B cell (primary cell): ENCODE measurements around the gene MYLK4. TPM values are rescaled to one million over a fixed set of nuclear protein-coding genes. Genes with fewer than 3 reads are reported as not detected.

Experiments
- ATAC-seq: fragments of 200-7000 bp; cut with Tn5 transposase; one replicate; pipeline ENCODE4 v1.10.0; 2021; ENCODE audit warnings: low read depth, mild to moderate bottlenecking, moderate number of reproducible peaks, moderate library complexity
- CTCF ChIA-PET: fragments of 350-600 bp; sonication (Branson Sonifier 250); formaldehyde crosslinking; loops from one replicate; lab custom pipeline; 2021; ENCODE audit warnings: antibody characterized with exemption, inconsistent platforms; lab: Charles Lee
- POLR2A ChIA-PET: fragments of 350-600 bp; sonication (Branson Sonifier 250); formaldehyde crosslinking; loops from one replicate; lab custom pipeline; 2021; ENCODE audit warnings: antibody characterized with exemption; lab: Charles Lee
- DNase-seq: peaks from one replicate; pipeline ENCODE4 v3.0.0; 2013
- H2AFZ ChIP-seq: 2 replicates; pipeline ENCODE4 v1.6.1; 2012; ENCODE audit warnings: mild to moderate bottlenecking, low read depth, low read length; ENCODE audit not compliant: insufficient read depth, poor library complexity, severe bottlenecking
- H3K27ac ChIP-seq, 2 donors: 1 replicate in 1 of 2; 2 replicates in 1 of 2; pipeline ENCODE4 v1.5.1; 2012 to 2013; ENCODE audit warnings: low read length in 2 of 2, mild to moderate bottlenecking in 2 of 2, moderate library complexity in 1 of 2
- H3K27me3 ChIP-seq, 4 experiments: fragments of 200-600 bp in 1 of 4; sonication (generic) in 1 of 4; replicated peaks in 1 of 4; 1 replicate in 2 of 4; 2 replicates in 2 of 4; pipeline versions ENCODE4 v1.6.1 to v1.7.0; 2013 to 2016; ENCODE audit warnings: low read length in 3 of 4, mild to moderate bottlenecking in 2 of 4, mixed read lengths in 1 of 4, moderate library complexity in 1 of 4; ENCODE audit not compliant: insufficient read depth in 4 of 4, control insufficient read depth in 3 of 4; ENCODE audit errors: control extremely low read depth in 1 of 4
- H3K36me3 ChIP-seq, 2 experiments: replicated peaks in 1 of 2; 1 replicate in 1 of 2; 2 replicates in 1 of 2; pipeline versions ENCODE4 v1.6.1 to v1.7.1; 2013; ENCODE audit warnings: low read length in 1 of 2; ENCODE audit not compliant: insufficient read depth in 2 of 2, control insufficient read depth in 1 of 2; ENCODE audit errors: control extremely low read depth in 1 of 2, extremely low read depth in 1 of 2
- H3K4me1 ChIP-seq, 2 donors: fragments of 200-600 bp in 1 of 2; sonication (generic) in 1 of 2; 1 replicate in 1 of 2; 2 replicates in 1 of 2; pipeline versions ENCODE4 v1.5.1 to v1.6.1; 2013 to 2017; ENCODE audit warnings: low read length in 2 of 2; ENCODE audit not compliant: control insufficient read depth in 2 of 2, insufficient read depth in 2 of 2
- H3K4me2 ChIP-seq: replicated peaks from 2 replicates; pipeline ENCODE3; 2012; ENCODE audit warnings: mild to moderate bottlenecking, low read depth, low read length; ENCODE audit not compliant: poor library complexity, severe bottlenecking
- H3K4me3 ChIP-seq, 5 experiments: fragments of 200-600 bp in 1 of 5; sonication (generic) in 1 of 5; 1 replicate in 3 of 5; 2 replicates in 2 of 5; pipeline versions ENCODE4 v1.5.1 to v1.7.0; 2011 to 2016; ENCODE audit warnings: low read length in 4 of 5, mild to moderate bottlenecking in 4 of 5, low read depth in 2 of 5, control low read depth in 1 of 5, moderate library complexity in 1 of 5; ENCODE audit not compliant: insufficient read depth in 1 of 5; ENCODE audit errors: control extremely low read depth in 1 of 5, extremely low read depth in 1 of 5
- H3K79me2 ChIP-seq: fragments of 200-600 bp; sonication (generic); one replicate; pipeline ENCODE4 v1.6.0; 2016; ENCODE audit warnings: low read length; ENCODE audit not compliant: control insufficient read depth, insufficient read depth
- H3K9ac ChIP-seq: fragments of 200-600 bp; sonication (generic); 2 replicates; pipeline ENCODE4 v1.6.1; 2017; ENCODE audit warnings: mild to moderate bottlenecking, low read length, moderate library complexity
- H3K9me3 ChIP-seq, 3 donors: one replicate each; pipeline versions ENCODE4 v1.6.1 to v1.7.1; 2013; ENCODE audit warnings: low read length in 2 of 3; ENCODE audit not compliant: control insufficient read depth in 2 of 3, insufficient read depth in 1 of 3; ENCODE audit errors: control extremely low read depth in 1 of 3
- H4K20me1 ChIP-seq: 2 replicates; pipeline ENCODE4 v1.6.0; 2012; ENCODE audit warnings: mild to moderate bottlenecking, low read length; ENCODE audit not compliant: insufficient read depth, control insufficient read depth, poor library complexity, severe bottlenecking
- H3K27ac Mint-ChIP-seq: one replicate; pipeline ENCODE4 v1.8.0; 2021; ENCODE audit warnings: mixed read lengths
- H3K27me3 Mint-ChIP-seq: one replicate; pipeline ENCODE4 v1.8.0; 2021; ENCODE audit warnings: mixed read lengths
- H3K4me1 Mint-ChIP-seq: one replicate; pipeline ENCODE4 v1.8.0; 2021; ENCODE audit warnings: mixed read lengths
- H3K4me3 Mint-ChIP-seq: one replicate; pipeline ENCODE4 v1.8.0; 2021; ENCODE audit warnings: mixed read lengths
- H3K9me3 Mint-ChIP-seq: one replicate; pipeline ENCODE4 v1.8.0; 2022; ENCODE audit warnings: mixed read lengths; ENCODE audit not compliant: insufficient read depth
- EZH2 ChIP-seq: IDR thresholded peaks from 2 replicates; pipeline ENCODE4 v1.6.1; 2012; ENCODE audit warnings: borderline replicate concordance, low read depth, mild to moderate bottlenecking, moderate library complexity, low read length; ENCODE audit not compliant: insufficient read depth, poor library complexity, severe bottlenecking
- WGBS: methylation state at CpG from one replicate; pipeline ENCODE4 v1.1.5; 2013; ENCODE audit warnings: missing lambda C conversion rate; ENCODE audit not compliant: insufficient coverage; 5-methylcytosine and 5-hydroxymethylcytosine counted together
- intact Hi-C: fragments of 100-400 bp; cut with micrococcal nuclease; formaldehyde crosslinking; loops from one replicate; pipeline ENCODE4 v1.10.0; 2022
- polyA plus RNA-seq: library from polyadenylated mRNA; depleted of rRNA; stranded (reverse); fragments of >200 nt; gene quantifications from 2 replicates; pipeline ENCODE4 v1.2.3, GENCODE V29; 2012
- total RNA-seq, 2 donors: library from RNA; stranded (reverse); fragments of 120-200 nt in 1 of 2; gene quantifications; 1 replicate in 1 of 2; 2 replicates in 1 of 2; pipeline versions ENCODE4 v1.2.3 to v1.2.4, GENCODE V29; 2013 to 2022
- TF ChIP-seq, protein P1 (sequence below): fragments of 200-600 bp; IDR thresholded peaks from one replicate; pipeline ENCODE4 v1.8.0; 2022; ENCODE audit warnings: antibody characterized with exemption, mild to moderate bottlenecking

Gene MYLK4
- total and polyA plus RNA-seq, 2 donors (not counting 1 experiment from before 2014, with no cell fraction given): 0.51 to 1.2 TPM

DNA sequence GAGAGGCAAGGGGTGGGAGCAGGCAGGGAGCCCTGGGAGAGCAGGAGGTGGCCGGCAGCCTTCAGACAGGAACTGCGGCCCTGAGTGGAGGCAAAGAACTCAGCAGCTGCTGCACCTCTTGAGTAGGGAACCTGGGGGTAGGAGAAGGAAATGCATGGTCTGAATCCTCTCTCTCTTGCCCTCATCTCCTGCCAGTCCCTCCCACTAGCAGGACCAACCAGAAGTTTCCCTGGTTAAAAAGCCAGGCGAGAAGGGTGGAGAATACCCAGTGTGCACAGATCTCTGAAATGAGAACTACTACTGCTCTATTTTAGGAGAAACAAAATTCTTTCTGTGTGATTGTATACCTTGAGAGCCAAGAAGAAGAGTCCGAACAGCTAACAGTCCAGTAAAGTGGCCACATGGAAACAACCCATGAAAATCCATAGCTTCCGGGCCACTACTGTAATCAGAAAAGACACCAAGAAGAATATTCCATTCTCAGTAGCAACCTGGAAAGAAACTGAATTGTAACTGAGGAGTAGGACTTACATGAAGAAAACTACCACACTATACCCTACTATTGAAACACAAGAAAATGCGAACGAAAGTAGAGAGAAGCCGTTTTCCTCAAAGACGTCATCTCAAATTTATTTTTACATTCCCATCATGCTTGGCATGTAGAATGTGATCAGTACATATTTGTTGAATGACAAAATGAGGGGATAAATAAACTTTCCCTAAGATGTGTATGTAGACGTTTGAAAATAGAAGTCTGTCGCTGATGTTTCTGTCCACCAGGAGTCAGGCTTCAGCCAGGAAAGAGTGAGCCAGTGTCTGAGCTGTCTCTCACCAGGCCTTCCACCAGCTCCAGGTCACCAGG is 40.1 kb upstream of the MYLK4 start:
- no peaks in the 10 kb centered on the region for H3K9me3 ChIP-seq
- TF ChIP-seq, protein P1, sequence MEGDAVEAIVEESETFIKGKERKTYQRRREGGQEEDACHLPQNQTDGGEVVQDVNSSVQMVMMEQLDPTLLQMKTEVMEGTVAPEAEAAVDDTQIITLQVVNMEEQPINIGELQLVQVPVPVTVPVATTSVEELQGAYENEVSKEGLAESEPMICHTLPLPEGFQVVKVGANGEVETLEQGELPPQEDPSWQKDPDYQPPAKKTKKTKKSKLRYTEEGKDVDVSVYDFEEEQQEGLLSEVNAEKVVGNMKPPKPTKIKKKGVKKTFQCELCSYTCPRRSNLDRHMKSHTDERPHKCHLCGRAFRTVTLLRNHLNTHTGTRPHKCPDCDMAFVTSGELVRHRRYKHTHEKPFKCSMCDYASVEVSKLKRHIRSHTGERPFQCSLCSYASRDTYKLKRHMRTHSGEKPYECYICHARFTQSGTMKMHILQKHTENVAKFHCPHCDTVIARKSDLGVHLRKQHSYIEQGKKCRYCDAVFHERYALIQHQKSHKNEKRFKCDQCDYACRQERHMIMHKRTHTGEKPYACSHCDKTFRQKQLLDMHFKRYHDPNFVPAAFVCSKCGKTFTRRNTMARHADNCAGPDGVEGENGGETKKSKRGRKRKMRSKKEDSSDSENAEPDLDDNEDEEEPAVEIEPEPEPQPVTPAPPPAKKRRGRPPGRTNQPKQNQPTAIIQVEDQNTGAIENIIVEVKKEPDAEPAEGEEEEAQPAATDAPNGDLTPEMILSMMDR: peak; percentile 82
- no peak for TF ChIP-seq EZH2
- H3K79me2 ChIP-seq: peaks cover 4% of the 10 kb centered on the region
- Mint-ChIP-seq H3K4me1 (peaks cover 36% of the 10 kb centered on the region), H3K27ac (peak overlapping the region; percentile 66), H3K9me3 (no peaks in the 10 kb centered on the region), H3K27me3 (no peaks in the 10 kb centered on the region), H3K4me3 (peak overlapping the region; percentile 67)
- peaks cover 30 to 35% of the 10 kb centered on the region in 2 donors for H3K4me1 ChIP-seq
- DNase-seq (peak; percentile 78), ATAC-seq (peak; percentile 83)
- peak overlapping the region in 1 of 2 donors; percentile 41 for H3K27ac ChIP-seq
- H3K27me3 ChIP-seq: no peaks in the 10 kb centered on the region
- H3K36me3 ChIP-seq: peaks cover 0 to 13% of the 10 kb centered on the region in 2 experiments
- H3K4me2 ChIP-seq: peak overlapping the region; percentile 56
- POLR2A ChIA-PET: interaction anchor here (0.6 to 1.4 kb wide), 7 partner anchors 49 to 230 kb away, joined by 3 to 12 read pairs (median 6); partner anchors contain the start of gene SERPINB1
- H2AFZ ChIP-seq: no peak overlapping the region
- 23% methylated on average over 2 of the region's 11 CpGs for WGBS
- peaks cover 3% of the 10 kb centered on the region for H4K20me1 ChIP-seq
- H3K4me3 ChIP-seq: no peak overlapping the region
- no peak overlapping the region for H3K9ac ChIP-seq
- CTCF ChIA-PET: interaction anchor here (0.6 to 4.7 kb wide), 57 partner anchors 8 to 296 kb away, joined by 3 to 118 read pairs (median 5); partner anchors contain the start of genes MYLK4, NQO2, RIPK1 and SERPINB1
- intact Hi-C loops: loop anchor here (1.0 to 2.0 kb wide), 7 partner anchors 26 to 266 kb away; partner anchors contain the start of genes SERPINB1 and WRNIP1

DNA sequence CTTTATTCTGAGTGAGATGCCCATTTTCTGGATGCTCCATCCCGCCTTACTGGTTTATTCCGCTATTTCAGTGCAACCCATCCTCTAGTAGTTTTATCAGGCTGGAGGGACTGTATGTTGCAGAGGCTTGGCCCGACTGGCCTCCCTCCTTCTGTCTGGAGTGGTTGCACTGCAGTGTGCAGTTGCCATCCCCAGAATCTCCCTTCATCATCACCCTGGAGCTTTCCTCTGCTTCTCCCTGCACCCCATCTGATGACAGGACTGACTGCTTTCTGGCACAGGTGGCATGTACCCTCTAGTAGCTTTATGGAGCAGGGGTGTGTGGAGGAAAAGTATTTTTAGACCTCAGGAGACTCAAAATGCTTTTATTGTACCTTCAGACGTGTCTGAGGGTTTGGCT is 35.5 kb upstream of the MYLK4 start:
- H3K27ac Mint-ChIP-seq: no peak overlapping the region
- H3K79me2 ChIP-seq: peaks cover 17% of the 10 kb centered on the region
- peaks cover 27% of the 10 kb centered on the region for H4K20me1 ChIP-seq

More for the DNA sequence above, 35.5 kb upstream of the MYLK4 start:
- ChIA-PET CTCF (no interaction called here), POLR2A (no interaction called here)
- Mint-ChIP-seq H3K4me3 (no peak overlapping the region), H3K27me3 (no peaks in the 10 kb centered on the region), H3K4me1 (peaks cover 7% of the 10 kb centered on the region), H3K9me3 (no peaks in the 10 kb centered on the region)
- H3K4me3 ChIP-seq: no peak overlapping the region
- intact Hi-C loops: no loop called here
- H3K9me3 ChIP-seq: no peaks in the 10 kb centered on the region
- no peak overlapping the region for H3K4me2 ChIP-seq
- no peak overlapping the region for H2AFZ ChIP-seq
- no peak for DNase-seq
- peaks cover 0 to 35% of the 10 kb centered on the region in 2 experiments for H3K36me3 ChIP-seq
- H3K4me1 ChIP-seq: peaks cover 7 to 8% of the 10 kb centered on the region in 2 donors
- 57% methylated on average over 3 of the region's 4 CpGs for WGBS
- no peak overlapping the region for H3K9ac ChIP-seq
- no peak for ATAC-seq
- TF ChIP-seq EZH2: no peak
- TF ChIP-seq, protein P1: no peak
- H3K27me3 ChIP-seq: no peaks in the 10 kb centered on the region
- no peak overlapping the region for H3K27ac ChIP-seq
